IMR-90 (cell line): Measurements from ENCODE around the gene SH3GLB2. TPM values are rescaled to one million over a fixed set of nuclear protein-coding genes. Genes with fewer than 3 reads are reported as not detected.

Experiments used
- ATAC-seq: fragments of 200-7000 bp; cut with Tn5 transposase; 2 replicates; pipeline ENCODE4 v1.9.1; 2020; ENCODE audit warnings: low read depth, mild to moderate bottlenecking, moderate library complexity
- BruUV-seq: library from RNA; stranded (reverse); fragments of 400-500 nt; replicated peaks from 2 replicates; lab custom pipeline; 2021; lab: Mats Ljungman, UMichigan
- CTCF ChIA-PET: fragments of 300-600 bp; formaldehyde crosslinking; extraction: SDS; loops from one replicate; lab custom pipeline; 2021; ENCODE audit warnings: antibody characterized with exemption; lab: Yijun Ruan, JAX
- POLR2A ChIA-PET: fragments of 300-600 bp; sonication (Branson Sonifier 250); formaldehyde crosslinking; loops from one replicate; lab custom pipeline; 2022; ENCODE audit warnings: antibody characterized with exemption; ENCODE audit not compliant: unreplicated experiment; lab: Charles Lee
- DNase-seq: peaks from one replicate; pipeline ENCODE4 v3.0.0; 2013
- H2AFZ ChIP-seq: replicated peaks from 2 replicates; pipeline ENCODE3; 2013; ENCODE audit warnings: low read length, mild to moderate bottlenecking; ENCODE audit not compliant: poor library complexity
- H2AK5ac ChIP-seq: 2 replicates; pipeline ENCODE4 v1.6.1; 2013; ENCODE audit warnings: low read depth, low read length, inconsistent platforms
- H2AK9ac ChIP-seq: replicated peaks from 2 replicates; pipeline ENCODE3; 2013; ENCODE audit warnings: mild to moderate bottlenecking, low read depth, low read length, moderate library complexity; ENCODE audit not compliant: poor library complexity
- H2BK120ac ChIP-seq: 2 replicates; pipeline ENCODE4 v1.6.1; 2013; ENCODE audit warnings: low read depth, low read length, inconsistent platforms
- H2BK15ac ChIP-seq: 3 replicates; pipeline ENCODE4 v1.6.1; 2013; ENCODE audit warnings: low read depth, low read length, inconsistent platforms
- H2BK20ac ChIP-seq: 2 replicates; pipeline ENCODE4 v1.6.1; 2013; ENCODE audit warnings: low read depth, mild to moderate bottlenecking, inconsistent platforms, low read length, moderate library complexity
- H2BK5ac ChIP-seq: 2 replicates; pipeline ENCODE4 v1.6.1; 2013; ENCODE audit warnings: mild to moderate bottlenecking, low read depth, low read length, inconsistent platforms; ENCODE audit not compliant: poor library complexity, severe bottlenecking
- H3K14ac ChIP-seq: replicated peaks from 2 replicates; pipeline ENCODE4 v1.6.1; 2013; ENCODE audit warnings: low read depth, low read length, inconsistent platforms
- H3K18ac ChIP-seq: 2 replicates; pipeline ENCODE4 v1.6.1; 2013; ENCODE audit warnings: low read depth, low read length, control low read depth
- H3K23ac ChIP-seq: 2 replicates; pipeline ENCODE4 v1.6.1; 2013; ENCODE audit warnings: low read depth, low read length, inconsistent platforms
- H3K27ac ChIP-seq: 2 replicates; pipeline ENCODE4 v1.5.1; 2013; ENCODE audit warnings: mild to moderate bottlenecking, control low read depth, low read length; ENCODE audit not compliant: insufficient read depth
- H3K27me3 ChIP-seq: 2 replicates; pipeline ENCODE4 v1.6.1; 2013; ENCODE audit warnings: low read length; ENCODE audit not compliant: control insufficient read depth, insufficient read depth
- H3K36me3 ChIP-seq: 2 replicates; pipeline ENCODE4 v1.6.1; 2013; ENCODE audit warnings: low read length, mixed read lengths; ENCODE audit not compliant: control insufficient read depth, insufficient read depth
- H3K4ac ChIP-seq: 2 replicates; pipeline ENCODE4 v1.6.1; 2013; ENCODE audit warnings: low read depth, low read length, inconsistent platforms
- H3K4me1 ChIP-seq: 2 replicates; pipeline ENCODE4 v1.6.1; 2013; ENCODE audit warnings: low read length, mixed read lengths; ENCODE audit not compliant: control insufficient read depth, insufficient read depth
- H3K4me2 ChIP-seq: 2 replicates; pipeline ENCODE4 v1.6.1; 2013; ENCODE audit warnings: low read depth, mild to moderate bottlenecking, control low read depth, low read length, moderate library complexity
- H3K4me3 ChIP-seq: 2 replicates; pipeline ENCODE4 v1.5.1; 2013; ENCODE audit warnings: low read depth, mild to moderate bottlenecking, control low read depth, low read length, moderate library complexity; ENCODE audit not compliant: insufficient read depth
- H3K56ac ChIP-seq: 2 replicates; pipeline ENCODE4 v1.6.1; 2013; ENCODE audit warnings: low read length, inconsistent platforms; ENCODE audit not compliant: insufficient read depth; ENCODE audit errors: extremely low read depth
- H3K79me1 ChIP-seq, 2 experiments: 2 replicates each; pipeline ENCODE4 v1.6.1; 2013; ENCODE audit warnings: low read length in 2 of 2, inconsistent platforms in 1 of 2, low read depth in 1 of 2
- H3K9ac ChIP-seq: 2 replicates; pipeline ENCODE4 v1.6.1; 2013; ENCODE audit warnings: low read depth, low read length, control low read depth
- H3K9me1 ChIP-seq: 2 replicates; pipeline ENCODE4 v1.6.1; 2013; ENCODE audit warnings: low read length, inconsistent platforms; ENCODE audit not compliant: insufficient read depth
- H3K9me3 ChIP-seq: 2 replicates; pipeline ENCODE4 v1.6.1; 2013; ENCODE audit warnings: low read length; ENCODE audit not compliant: control insufficient read depth, insufficient read depth
- H4K20me1 ChIP-seq: 2 replicates; pipeline ENCODE4 v1.6.1; 2013; ENCODE audit warnings: low read length, inconsistent platforms; ENCODE audit not compliant: insufficient read depth
- H4K5ac ChIP-seq: 2 replicates; pipeline ENCODE4 v1.6.1; 2013; ENCODE audit warnings: mild to moderate bottlenecking, low read depth, low read length, control low read depth
- H4K8ac ChIP-seq, 2 experiments: 2 replicates each; pipeline ENCODE4 v1.6.1; 2013; ENCODE audit warnings: low read depth in 2 of 2, low read length in 2 of 2, control low read depth in 1 of 2, inconsistent platforms in 1 of 2
- H4K91ac ChIP-seq: 2 replicates; pipeline ENCODE4 v1.6.1; 2013; ENCODE audit warnings: low read depth, low read length, inconsistent platforms; ENCODE audit not compliant: insufficient read depth
- BHLHE40 ChIP-seq: fragments of 150-350 bp; IDR thresholded peaks from 2 replicates; pipeline ENCODE4 v1.6.1; 2016; ENCODE audit warnings: mild to moderate bottlenecking, low read depth, low read length
- CEBPB ChIP-seq: IDR thresholded peaks from 2 replicates; pipeline ENCODE4 v1.6.1; 2012; ENCODE audit warnings: low read depth, low read length, improper control_type of control experiment
- CHD1 ChIP-seq: IDR thresholded peaks from 2 replicates; pipeline ENCODE4 v1.6.1; 2012; ENCODE audit warnings: low read depth, low read length, improper control_type of control experiment
- CTCF ChIP-seq: conservative IDR thresholded peaks from 2 replicates; pipeline ENCODE4 v1.5.1; 2012; ENCODE audit warnings: mild to moderate bottlenecking, low read depth, low read length, improper control_type of control experiment
- ELK1 ChIP-seq: fragments of 150-350 bp; IDR thresholded peaks from 2 replicates; pipeline ENCODE4 v1.6.1; 2016; ENCODE audit warnings: low read depth, mild to moderate bottlenecking, low read length, moderate library complexity, borderline replicate concordance
- FOS ChIP-seq: fragments of 150-350 bp; IDR thresholded peaks from 2 replicates; pipeline ENCODE4 v1.6.1; 2016; ENCODE audit warnings: low read depth, low read length
- MAFK ChIP-seq: IDR thresholded peaks from 2 replicates; pipeline ENCODE4 v1.6.1; 2012; ENCODE audit warnings: low read depth, low read length, improper control_type of control experiment
- MAZ ChIP-seq: IDR thresholded peaks from 2 replicates; pipeline ENCODE4 v1.6.1; 2012; ENCODE audit warnings: low read depth, mild to moderate bottlenecking, low read length, improper control_type of control experiment, moderate library complexity, borderline replicate concordance
- MXI1 ChIP-seq: IDR thresholded peaks from 2 replicates; pipeline ENCODE4 v1.6.1; 2012; ENCODE audit warnings: low read depth, mild to moderate bottlenecking, low read length, moderate library complexity, borderline replicate concordance
- NFE2L2 ChIP-seq: fragments of 150-350 bp; IDR thresholded peaks from 2 replicates; pipeline ENCODE4 v1.6.1; 2016; ENCODE audit warnings: low read depth, mild to moderate bottlenecking, low read length
- POLR2A ChIP-seq: IDR thresholded peaks from 2 replicates; pipeline ENCODE4 v1.6.1; 2012; ENCODE audit warnings: mild to moderate bottlenecking, low read depth, low read length
- RAD21 ChIP-seq: IDR thresholded peaks from 2 replicates; pipeline ENCODE4 v1.6.1; 2012; ENCODE audit warnings: low read length, improper control_type of control experiment
- RCOR1 ChIP-seq: IDR thresholded peaks from 2 replicates; pipeline ENCODE4 v1.6.1; 2012; ENCODE audit warnings: mild to moderate bottlenecking, low read length, improper control_type of control experiment; ENCODE audit not compliant: insufficient replicate concordance
- RFX5 ChIP-seq: IDR thresholded peaks from 2 replicates; pipeline ENCODE4 v1.8.0; 2012; ENCODE audit warnings: low read depth, mild to moderate bottlenecking, low read length, moderate library complexity
- SMC3 ChIP-seq: fragments of 150-350 bp; IDR thresholded peaks from 2 replicates; pipeline ENCODE4 v1.6.1; 2016; ENCODE audit warnings: low read depth, mild to moderate bottlenecking, antibody characterized with exemption, low read length, moderate library complexity
- USF2 ChIP-seq: fragments of 150-350 bp; IDR thresholded peaks from 2 replicates; pipeline ENCODE4 v1.6.1; 2017; ENCODE audit warnings: mild to moderate bottlenecking, antibody characterized with exemption, low read length, low read depth
- WGBS, 2 experiments: methylation state at CpG; one replicate each; pipeline versions ENCODE4 v1.1.5 to v1.1.7; 2013; ENCODE audit warnings: missing lambda C conversion rate in 2 of 2; ENCODE audit not compliant: insufficient read length in 1 of 2; ENCODE audit errors: extremely low coverage in 2 of 2; 5-methylcytosine and 5-hydroxymethylcytosine counted together
- dilution Hi-C: fragments of 300-500 bp; cut with HindIII; formaldehyde crosslinking; loops from one replicate; pipeline ENCODE4 v1.14.3; 2018; ENCODE audit warnings: low sequenced_read_pairs; ENCODE audit not compliant: unreplicated experiment
- in situ Hi-C: fragments of 300-500 bp; cut with MboI; formaldehyde crosslinking; loops from 3 replicates; pipeline ENCODE4 v1.14.3; 2019; ENCODE audit warnings: low sequenced_read_pairs, inconsistent platforms, mixed read lengths
- intact Hi-C: fragments of 100-400 bp; cut with micrococcal nuclease; formaldehyde crosslinking; loops from 2 replicates; pipeline ENCODE4 v1.10.0; 2022
- polyA plus RNA-seq, 3 experiments: library from polyadenylated mRNA; depleted of rRNA; stranded (reverse); fragments of >200 nt; gene quantifications; 2 replicates each; pipeline ENCODE4 v1.2.3, GENCODE V29; 2012; ENCODE audit warnings: low replicate concordance in 1 of 3
- total RNA-seq: library from RNA; depleted of rRNA; stranded (reverse); fragments of >200 nt; gene quantifications from 2 replicates; pipeline ENCODE4 v1.2.3, GENCODE V29; 2012

Gene SH3GLB2
- total and polyA plus RNA-seq, 2 of the 4 experiments (the other 2 are of a cell fraction) = 36.4 to 68.4 TPM

- Histone ChIP-seq H3K27ac (no peak overlapping the region), H2BK20ac (no peak overlapping the region), H3K79me1 (peaks cover 12 to 43% of the 10 kb centered on the region in 2 experiments), H3K18ac (no peak overlapping the region), H4K20me1 (peaks cover 14% of the 10 kb centered on the region), H3K9me1 (peaks cover 12% of the 10 kb centered on the region), H2BK15ac (no peak overlapping the region), H3K4me1 (peaks cover 16% of the 10 kb centered on the region), H3K4ac (no peak overlapping the region), H3K9me3 (no peaks in the 10 kb centered on the region), H4K91ac (no peak overlapping the region), H3K4me2 (no peak overlapping the region), H3K9ac (no peak overlapping the region), H4K8ac (no peak overlapping the region), H3K27me3 (no peaks in the 10 kb centered on the region), H3K36me3 (no peaks in the 10 kb centered on the region), H2AK9ac (no peak overlapping the region), H2BK5ac (no peak overlapping the region), H2BK120ac (no peak overlapping the region), H2AK5ac (no peak overlapping the region), H2AFZ (no peak overlapping the region), H3K4me3 (no peak overlapping the region), H3K23ac (no peak overlapping the region), H3K14ac (no peak overlapping the region), H4K5ac (no peak overlapping the region), H3K56ac (no peak overlapping the region)
- TF ChIP-seq ELK1 (no peak), RAD21 (no peak), POLR2A (no peak), CEBPB (no peak), SMC3 (no peak), RFX5 (no peak), BHLHE40 (no peak), CHD1 (no peak), CTCF (no peak), MAFK (no peak), FOS (no peak), RCOR1 (no peak), MXI1 (no peak), USF2 (no peak), NFE2L2 (no peak), MAZ (no peak)
- ATAC-seq = no peak
- 62% methylated on average over 5 of the region's 8 CpGs; no CpG with 5 or more reads in 1 of the 2 experiments for WGBS, 2 experiments
- POLR2A ChIA-PET = no interaction called here
- dilution Hi-C loops (no loop called here), in situ Hi-C loops (no loop called here), intact Hi-C loops (no loop called here)
- DNase-seq = no peak
- CTCF ChIA-PET = no interaction called here
- no TSS peak for BruUV-seq
Observed at GRCh38 chr9:129021091-129021490, 7.0 kb downstream of the SH3GLB2 start.
